HepG2 (cell line): ENCODE results near the gene MYO3B.
"Not testable (repeated sequence)": the region's sequence is repeated elsewhere in the genome, so short reads cannot be mapped to it uniquely, and the experiment has no call there.

ENCODE experiments used
- CREB1 ChIP-seq, 2 experiments: fragments of 450-650 bp in 1 of 2; IDR thresholded peaks; 2 replicates each; pipeline ENCODE4 v1.6.1; 2016 to 2017; ENCODE audit warnings: control low read depth in 1 of 2, mild to moderate bottlenecking in 1 of 2, missing compliant biosample characterization in 1 of 2, missing genetic modification characterization in 1 of 2
- CTCF ChIP-seq: sonication (generic); formaldehyde crosslinking; IDR thresholded peaks from 2 replicates; pipeline ENCODE4 v1.5.0; 2020; ENCODE audit warnings: mild to moderate bottlenecking, missing genetic modification reagents, moderate library complexity
- ELF1 ChIP-seq: sonication (generic); formaldehyde crosslinking; IDR thresholded peaks from 2 replicates; pipeline ENCODE4 v1.4.0; 2020; ENCODE audit warnings: missing genetic modification reagents
- GABPA ChIP-seq, 2 experiments: IDR thresholded peaks; 2 replicates each; pipeline ENCODE4 v1.6.1; 2011 to 2016; ENCODE audit warnings: low read depth in 2 of 2, low read length in 1 of 2, missing biosample characterization in 1 of 2, missing genetic modification characterization in 1 of 2
- MAX ChIP-seq: IDR thresholded peaks from 2 replicates; pipeline ENCODE4 v1.6.1; 2012; ENCODE audit warnings: inconsistent platforms
- NBN ChIP-seq: fragments of 450-650 bp; conservative IDR thresholded peaks from 2 replicates; pipeline ENCODE4 v1.6.1; 2017
- POLR2A ChIP-seq, 2 experiments: IDR thresholded peaks; 2 replicates each; pipeline ENCODE4 v1.6.1; 2011; ENCODE audit warnings: low read depth in 2 of 2, low read length in 2 of 2, mild to moderate bottlenecking in 1 of 2, moderate library complexity in 1 of 2; ENCODE audit not compliant: insufficient read depth in 1 of 2
- POLR2AphosphoS5 ChIP-seq: IDR thresholded peaks from 2 replicates; pipeline ENCODE4 v1.6.1; 2012; ENCODE audit warnings: low read depth, low read length
- RFX3 ChIP-seq: IDR thresholded peaks from 2 replicates; pipeline ENCODE4 v1.6.1; 2016; ENCODE audit warnings: missing biosample characterization, missing genetic modification reagents
- USF2 ChIP-seq, 2 experiments: sonication (generic) in 1 of 2; formaldehyde crosslinking in 1 of 2; IDR thresholded peaks; 2 replicates each; pipeline versions ENCODE4 v1.5.1 to v1.6.1; 2011 to 2020; ENCODE audit warnings: borderline replicate concordance in 1 of 2, low read depth in 1 of 2, low read length in 1 of 2, mild to moderate bottlenecking in 1 of 2, missing genetic modification reagents in 1 of 2, moderate library complexity in 1 of 2
- ZBTB2 ChIP-seq: sonication (generic); formaldehyde crosslinking; IDR thresholded peaks from 2 replicates; pipeline ENCODE4 v1.8.0; 2022; ENCODE audit warnings: low read depth, missing genetic modification reagents
- ZNF878 ChIP-seq: sonication (generic); formaldehyde crosslinking; IDR thresholded peaks from 2 replicates; pipeline ENCODE4 v1.8.1; 2023; ENCODE audit warnings: mild to moderate bottlenecking, missing genetic modification reagents, moderate library complexity
- ZNF879 ChIP-seq: sonication (generic); formaldehyde crosslinking; IDR thresholded peaks from 2 replicates; pipeline ENCODE4 v1.8.1; 2023; ENCODE audit warnings: missing genetic modification reagents

GRCh38 chr2:170279615-170280014 is 101.7 kb downstream of the MYO3B start:
- TF ChIP-seq CTCF; USF2 (IDR thresholded peaks at IDR 0.05; ENCODE audit: low read depth, low read length); USF2 (CRISPR knock-in tag; IDR thresholded peaks at IDR 0.05; ENCODE audit: borderline replicate concordance); CREB1 (IDR thresholded peaks at IDR 0.05); CREB1 (CRISPR knock-in tag; IDR thresholded peaks at IDR 0.05); ZNF878 (CRISPR knock-in tag); RFX3 (CRISPR knock-in tag); MAX; ZBTB2; POLR2AphosphoS5; GABPA (IDR thresholded peaks at IDR 0.05; ENCODE audit: low read depth, low read length); GABPA (CRISPR knock-in tag; IDR thresholded peaks at IDR 0.05; ENCODE audit: low read depth); ZNF879 (CRISPR knock-in tag); ELF1; NBN; POLR2A (IDR thresholded peaks at IDR 0.05; ENCODE audit: insufficient read depth in 1 of 2, low read depth in 2 of 2, low read length in 2 of 2): not testable (repeated sequence)
